ENCODE data around the gene WASF3.

Gene WASF3

DNA sequence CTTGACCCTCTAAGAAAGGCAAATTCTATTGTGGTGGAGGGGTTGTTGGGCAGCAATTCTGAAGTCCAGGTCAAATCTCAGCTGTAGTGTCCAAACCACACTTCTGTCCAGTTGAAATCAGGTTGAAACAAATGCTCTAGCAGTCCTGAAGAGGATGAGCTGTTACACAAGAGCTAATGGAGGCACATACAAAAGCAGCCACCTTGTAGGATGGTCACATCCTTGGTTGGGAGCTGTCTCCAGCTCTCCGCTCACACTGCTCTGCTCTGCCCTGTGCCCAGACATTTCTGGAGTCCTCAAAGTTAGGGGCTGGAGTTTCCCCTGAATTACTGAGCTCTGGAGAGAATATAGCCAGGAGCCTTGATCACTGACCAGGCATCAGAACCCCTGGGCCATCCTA lies 155.9 kb downstream of the WASF3 start:
- Histone ChIP-seq H3F3A (ENCODE audit: insufficient read depth, low read length) (no peaks in the 10 kb centered on the region), H2AFZ (ENCODE audit: low read length) (no peak overlapping the region), H3K9me2 (ENCODE audit: low read depth, low read length) (no peaks in the 10 kb centered on the region), H3K27ac (ENCODE audit: low read depth, low read length, poor library complexity, severe bottlenecking) (no peak overlapping the region), H3K27me3 (ENCODE audit: insufficient read depth, low read length) (0 out of 2 replicates have a peak, but pooled peaks cover 3% of the 10 kb centered on the region), H3K4me1 (ENCODE audit: insufficient read depth, low read length, severe bottlenecking) (no peaks in the 10 kb centered on the region), H3K4me2 (ENCODE audit: low read length) (no peak overlapping the region), H3K9ac (ENCODE audit: low read length) (no peak overlapping the region), H3K79me2 (ENCODE audit: insufficient read depth, low read length) (no peaks in the 10 kb centered on the region), H3K36me3 (ENCODE audit: insufficient read depth, low read length) (no peaks in the 10 kb centered on the region), H3K4me3 (ENCODE audit: low read depth, low read length, poor library complexity, severe bottlenecking) (no peak overlapping the region), H4K20me1 (ENCODE audit: insufficient read depth, low read length) (no peaks in the 10 kb centered on the region), H3K9me3 (ENCODE audit: low read length) (no peaks in the 10 kb centered on the region)
- TF ChIP-seq, protein P1, sequence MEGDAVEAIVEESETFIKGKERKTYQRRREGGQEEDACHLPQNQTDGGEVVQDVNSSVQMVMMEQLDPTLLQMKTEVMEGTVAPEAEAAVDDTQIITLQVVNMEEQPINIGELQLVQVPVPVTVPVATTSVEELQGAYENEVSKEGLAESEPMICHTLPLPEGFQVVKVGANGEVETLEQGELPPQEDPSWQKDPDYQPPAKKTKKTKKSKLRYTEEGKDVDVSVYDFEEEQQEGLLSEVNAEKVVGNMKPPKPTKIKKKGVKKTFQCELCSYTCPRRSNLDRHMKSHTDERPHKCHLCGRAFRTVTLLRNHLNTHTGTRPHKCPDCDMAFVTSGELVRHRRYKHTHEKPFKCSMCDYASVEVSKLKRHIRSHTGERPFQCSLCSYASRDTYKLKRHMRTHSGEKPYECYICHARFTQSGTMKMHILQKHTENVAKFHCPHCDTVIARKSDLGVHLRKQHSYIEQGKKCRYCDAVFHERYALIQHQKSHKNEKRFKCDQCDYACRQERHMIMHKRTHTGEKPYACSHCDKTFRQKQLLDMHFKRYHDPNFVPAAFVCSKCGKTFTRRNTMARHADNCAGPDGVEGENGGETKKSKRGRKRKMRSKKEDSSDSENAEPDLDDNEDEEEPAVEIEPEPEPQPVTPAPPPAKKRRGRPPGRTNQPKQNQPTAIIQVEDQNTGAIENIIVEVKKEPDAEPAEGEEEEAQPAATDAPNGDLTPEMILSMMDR (IDR thresholded peaks at IDR 0.05; ENCODE audit: low read length): no peak
- TF ChIP-seq EZH2 (IDR thresholded peaks at IDR 0.05; ENCODE audit: borderline replicate concordance, low read length): no peak

DNA sequence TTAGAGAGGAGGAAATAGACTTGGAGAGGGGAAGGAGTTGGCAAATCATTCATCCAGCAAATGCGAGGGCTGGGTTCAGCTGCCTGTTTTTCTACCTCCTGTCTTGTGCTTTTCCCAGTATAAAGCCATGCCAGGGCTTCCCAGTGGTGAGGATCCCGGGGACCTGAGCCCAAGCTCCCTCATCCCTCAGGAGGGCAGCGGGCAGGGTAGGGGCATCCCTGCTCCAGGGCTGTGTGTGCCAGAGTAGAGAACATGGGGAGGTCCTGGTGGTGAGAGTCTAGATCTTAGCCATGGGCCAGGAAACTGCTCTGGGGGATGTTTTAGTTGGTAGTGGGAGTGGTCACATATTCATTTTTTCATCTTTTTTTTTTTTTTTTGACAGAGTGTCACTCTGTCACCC lies 159.5 kb downstream of the WASF3 start:
- H3K4me1 ChIP-seq (ENCODE audit: insufficient read depth, low read length, severe bottlenecking): no peaks in the 10 kb centered on the region
- H4K20me1 ChIP-seq (ENCODE audit: insufficient read depth, low read length): no peaks in the 10 kb centered on the region
- no peak overlapping the region for H3K4me2 ChIP-seq (ENCODE audit: low read length)
- no peak overlapping the region for H2AFZ ChIP-seq (ENCODE audit: low read length)
- no peak overlapping the region for H3K9ac ChIP-seq (ENCODE audit: low read length)
- H3K9me3 ChIP-seq (ENCODE audit: low read length): no peaks in the 10 kb centered on the region
- H3K9me2 ChIP-seq (ENCODE audit: low read depth, low read length): no peaks in the 10 kb centered on the region
- no peaks in the 10 kb centered on the region for H3K36me3 ChIP-seq (ENCODE audit: insufficient read depth, low read length)
- H3K27ac ChIP-seq (ENCODE audit: low read depth, low read length, poor library complexity, severe bottlenecking): no peak overlapping the region
- no peaks in the 10 kb centered on the region for H3K27me3 ChIP-seq (ENCODE audit: insufficient read depth, low read length)
- H3K4me3 ChIP-seq (ENCODE audit: low read depth, low read length, poor library complexity, severe bottlenecking): no peak overlapping the region
- H3K79me2 ChIP-seq (ENCODE audit: insufficient read depth, low read length): no peaks in the 10 kb centered on the region
- no peaks in the 10 kb centered on the region for H3F3A ChIP-seq (ENCODE audit: insufficient read depth, low read length)
- no peak for TF ChIP-seq EZH2 (IDR thresholded peaks at IDR 0.05; ENCODE audit: borderline replicate concordance, low read length)
- TF ChIP-seq, protein P1 (IDR thresholded peaks at IDR 0.05; ENCODE audit: low read length): no peak

DNA sequence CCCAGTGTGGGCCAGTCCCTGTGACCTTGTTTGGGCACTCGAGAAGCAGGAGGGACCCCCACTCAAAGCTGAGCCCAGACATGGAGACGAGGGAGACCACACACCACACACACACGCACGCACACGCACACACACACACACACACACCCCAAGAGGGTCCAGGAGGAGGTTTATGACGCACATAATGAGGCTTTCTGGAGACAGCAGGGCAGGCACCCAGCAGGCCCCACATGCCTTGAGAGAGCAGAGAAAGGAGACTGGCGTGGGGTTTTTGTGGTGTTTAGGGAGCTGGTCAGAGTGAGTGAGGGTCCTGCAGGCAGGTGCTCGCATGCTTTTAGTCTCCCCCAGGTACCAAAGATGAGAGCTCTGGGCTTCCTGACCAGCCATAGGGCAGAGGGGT lies 160.7 kb downstream of the WASF3 start:
- Histone ChIP-seq H3K79me2 (ENCODE audit: insufficient read depth, low read length) (no peaks in the 10 kb centered on the region), H3K27ac (ENCODE audit: low read depth, low read length, poor library complexity, severe bottlenecking) (no peak overlapping the region), H3K9me2 (ENCODE audit: low read depth, low read length) (no peaks in the 10 kb centered on the region), H2AFZ (ENCODE audit: low read length) (no peak overlapping the region), H4K20me1 (ENCODE audit: insufficient read depth, low read length) (no peaks in the 10 kb centered on the region), H3K9me3 (ENCODE audit: low read length) (no peaks in the 10 kb centered on the region), H3F3A (ENCODE audit: insufficient read depth, low read length) (no peaks in the 10 kb centered on the region), H3K36me3 (ENCODE audit: insufficient read depth, low read length) (no peaks in the 10 kb centered on the region), H3K4me2 (ENCODE audit: low read length) (no peak overlapping the region), H3K27me3 (ENCODE audit: insufficient read depth, low read length) (no peaks in the 10 kb centered on the region), H3K4me1 (ENCODE audit: insufficient read depth, low read length, severe bottlenecking) (no peaks in the 10 kb centered on the region), H3K9ac (ENCODE audit: low read length) (no peak overlapping the region), H3K4me3 (ENCODE audit: low read depth, low read length, poor library complexity, severe bottlenecking) (no peak overlapping the region)
- no peak for TF ChIP-seq EZH2 (IDR thresholded peaks at IDR 0.05; ENCODE audit: borderline replicate concordance, low read length)
- TF ChIP-seq, protein P1 (IDR thresholded peaks at IDR 0.05; ENCODE audit: low read length): no peak
